Loucy (cell line): Measurements from ENCODE around the gene MRNIP.

Experiments
- EZH2phosphoT487 ChIP-seq: fragments of 200-600 bp; IDR thresholded peaks from 2 replicates; pipeline ENCODE4 v1.6.1; 2018; ENCODE audit warnings: antibody characterized with exemption, mild to moderate bottlenecking, moderate library complexity, borderline replicate concordance
- TF ChIP-seq, protein P1 (sequence below): fragments of 200-600 bp; sonication (generic); conservative IDR thresholded peaks from 2 replicates; pipeline ENCODE4 v1.5.1; 2014; ENCODE audit warnings: mild to moderate bottlenecking, antibody characterized with exemption, low read length

DNA sequence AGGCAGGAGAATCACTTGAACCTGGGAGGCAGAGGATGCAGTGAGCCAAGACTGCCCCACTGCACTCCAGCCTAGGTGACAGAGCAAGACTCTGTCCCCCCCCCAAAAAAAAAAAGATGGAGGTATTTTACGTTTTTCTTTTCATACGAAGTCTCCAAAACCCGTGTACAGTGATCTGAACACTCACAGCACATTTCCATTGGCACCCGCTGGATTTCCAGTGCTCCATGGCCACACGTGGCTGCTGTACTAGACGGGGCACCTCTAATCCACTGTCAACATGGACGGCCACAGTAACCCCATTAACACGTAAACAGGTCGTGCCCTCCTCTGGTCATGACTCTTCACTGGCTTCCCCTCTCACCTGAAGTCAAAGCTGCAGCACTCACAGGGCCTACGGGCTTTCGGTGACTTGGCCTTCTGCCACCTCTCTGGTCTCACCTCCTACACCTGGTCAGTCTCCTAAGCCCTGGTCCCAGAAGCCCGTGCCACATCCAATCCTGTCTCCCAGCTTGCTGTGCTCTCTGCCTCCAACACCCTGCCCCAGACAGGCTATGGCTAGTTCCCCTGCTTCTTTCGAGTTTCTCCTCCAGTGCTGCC lies 27.0 kb upstream of the MRNIP start:
- TF ChIP-seq, protein P1, sequence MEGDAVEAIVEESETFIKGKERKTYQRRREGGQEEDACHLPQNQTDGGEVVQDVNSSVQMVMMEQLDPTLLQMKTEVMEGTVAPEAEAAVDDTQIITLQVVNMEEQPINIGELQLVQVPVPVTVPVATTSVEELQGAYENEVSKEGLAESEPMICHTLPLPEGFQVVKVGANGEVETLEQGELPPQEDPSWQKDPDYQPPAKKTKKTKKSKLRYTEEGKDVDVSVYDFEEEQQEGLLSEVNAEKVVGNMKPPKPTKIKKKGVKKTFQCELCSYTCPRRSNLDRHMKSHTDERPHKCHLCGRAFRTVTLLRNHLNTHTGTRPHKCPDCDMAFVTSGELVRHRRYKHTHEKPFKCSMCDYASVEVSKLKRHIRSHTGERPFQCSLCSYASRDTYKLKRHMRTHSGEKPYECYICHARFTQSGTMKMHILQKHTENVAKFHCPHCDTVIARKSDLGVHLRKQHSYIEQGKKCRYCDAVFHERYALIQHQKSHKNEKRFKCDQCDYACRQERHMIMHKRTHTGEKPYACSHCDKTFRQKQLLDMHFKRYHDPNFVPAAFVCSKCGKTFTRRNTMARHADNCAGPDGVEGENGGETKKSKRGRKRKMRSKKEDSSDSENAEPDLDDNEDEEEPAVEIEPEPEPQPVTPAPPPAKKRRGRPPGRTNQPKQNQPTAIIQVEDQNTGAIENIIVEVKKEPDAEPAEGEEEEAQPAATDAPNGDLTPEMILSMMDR, result no peak
- TF ChIP-seq EZH2phosphoT487, result no peak
